ENCODE measurements around the gene CORO2A. TPM values are rescaled to one million over a fixed set of nuclear protein-coding genes. Genes with fewer than 3 reads are reported as not detected.

Gene CORO2A
- total RNA-seq, 1 experiment from 2014 or later, result 19.8 TPM

DNA sequence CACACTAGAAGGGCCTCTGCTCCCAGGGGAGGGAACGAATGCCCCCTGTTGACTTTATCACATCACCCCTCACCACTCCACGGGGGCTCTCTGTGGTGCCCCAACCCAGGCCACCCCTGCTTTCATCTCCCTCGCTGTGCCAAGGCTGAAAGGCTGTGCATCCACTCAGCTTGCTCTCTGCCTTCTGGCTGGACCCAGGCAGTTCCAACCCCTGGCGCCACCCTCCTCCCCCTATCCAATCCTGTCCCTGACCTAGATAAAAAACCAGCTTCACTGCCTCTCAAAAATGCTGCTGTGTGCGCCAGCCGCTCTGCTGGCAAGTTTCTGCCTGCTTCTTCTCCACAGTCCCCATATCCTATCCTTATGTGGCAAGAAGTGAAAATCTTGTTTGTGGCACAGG lies 22.4 kb upstream of the CORO2A start:
- H3K79me2 ChIP-seq (ENCODE audit: low read depth), result peaks cover 7% of the 10 kb centered on the region; the same call in 1 of the 2 replicates
- no peak overlapping the region for H2AFZ ChIP-seq
- H3K9me2 ChIP-seq (ENCODE audit: insufficient read depth), result no peaks in the 10 kb centered on the region
- no TSS peak for BruUV-seq (replicated peaks)
- intact Hi-C loops (cut with micrococcal nuclease; ENCODE audit: unreplicated experiment), result no loop called here
- ChIA-PET CTCF (no interaction called here), POLR2A (ENCODE audit: unreplicated experiment) (interaction anchor here (0.7 kb wide), 1 partner anchor 435 kb away, joined by 4 read pairs; no protein-coding TSS in a partner anchor)
- H3K9me3 ChIP-seq (ENCODE audit: insufficient read depth, low read depth), result no peaks in the 10 kb centered on the region
- no peak for DNase-seq
- TF ChIP-seq CTCF (conservative IDR thresholded peaks at IDR 0.05) (no peak), EZH2 (IDR thresholded peaks at IDR 0.05; ENCODE audit: low read depth) (no peak)
- H3F3A ChIP-seq (ENCODE audit: insufficient read depth, low read depth), result peaks cover 30% of the 10 kb centered on the region
- H3K4me2 ChIP-seq, result no peak overlapping the region
- H4K20me1 ChIP-seq (ENCODE audit: insufficient read depth), result no peaks in the 10 kb centered on the region
- peaks cover 24% of the 10 kb centered on the region; the same call in 1 of the 2 replicates for H3K36me3 ChIP-seq (ENCODE audit: low read depth)
- H3K27me3 ChIP-seq (ENCODE audit: insufficient read depth, low read depth), result no peaks in the 10 kb centered on the region
- H3K4me1 ChIP-seq (replicated peaks; ENCODE audit: insufficient read depth), result peaks cover 30% of the 10 kb centered on the region
- no peak overlapping the region for H3K4me3 ChIP-seq
- H3K27ac ChIP-seq, result no peak overlapping the region

DNA sequence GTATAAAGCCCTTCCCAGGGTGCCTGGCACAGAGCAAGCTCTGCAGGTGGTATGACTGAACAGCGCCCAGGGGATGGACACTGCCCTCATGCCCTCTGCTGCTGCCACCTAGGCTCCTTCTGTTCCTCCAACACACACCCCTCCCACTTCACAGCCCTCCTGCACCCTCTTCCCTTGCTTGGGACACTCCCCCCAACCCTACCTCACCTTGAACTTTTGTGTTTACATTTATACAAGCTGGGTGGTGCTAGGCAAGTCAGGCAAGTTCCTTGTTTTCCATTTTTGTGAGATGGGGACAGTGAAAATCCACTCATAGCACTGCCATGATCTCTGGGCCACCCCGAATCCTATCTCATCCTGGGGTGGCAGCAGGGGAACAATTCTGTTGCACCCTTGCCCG lies 18.8 kb upstream of the CORO2A start:
- no peak for TF ChIP-seq EZH2 (IDR thresholded peaks at IDR 0.05; ENCODE audit: low read depth)
- TF ChIP-seq CTCF (conservative IDR thresholded peaks at IDR 0.05), result no peak
- H3K4me3 ChIP-seq, result no peak overlapping the region
- no peaks in the 10 kb centered on the region for H3K9me2 ChIP-seq (ENCODE audit: insufficient read depth)
- peaks cover 20% of the 10 kb centered on the region; the same call in 1 of the 2 replicates for H3F3A ChIP-seq (ENCODE audit: insufficient read depth, low read depth)
- H3K4me1 ChIP-seq (replicated peaks; ENCODE audit: insufficient read depth), result no peaks in the 10 kb centered on the region
- no TSS peak for BruUV-seq (replicated peaks)
- intact Hi-C loops (cut with micrococcal nuclease; ENCODE audit: unreplicated experiment), result no loop called here
- no peaks in the 10 kb centered on the region for H3K79me2 ChIP-seq (ENCODE audit: low read depth)
- ChIA-PET POLR2A (ENCODE audit: unreplicated experiment) (no interaction called here), CTCF (interaction anchor here (1.0 kb wide), 1 partner anchor 48 kb away, joined by 8 read pairs; no protein-coding TSS in a partner anchor)
- no peak overlapping the region for H2AFZ ChIP-seq
- H3K27ac ChIP-seq, result no peak overlapping the region
- DNase-seq, result no peak
- H4K20me1 ChIP-seq (ENCODE audit: insufficient read depth), result no peaks in the 10 kb centered on the region
- H3K27me3 ChIP-seq (ENCODE audit: insufficient read depth, low read depth), result no peaks in the 10 kb centered on the region
- H3K9me3 ChIP-seq (ENCODE audit: insufficient read depth, low read depth), result no peaks in the 10 kb centered on the region
- H3K36me3 ChIP-seq (ENCODE audit: low read depth), result peaks cover 10% of the 10 kb centered on the region; the same call in 1 of the 2 replicates
- H3K4me2 ChIP-seq, result no peak overlapping the region

DNA sequence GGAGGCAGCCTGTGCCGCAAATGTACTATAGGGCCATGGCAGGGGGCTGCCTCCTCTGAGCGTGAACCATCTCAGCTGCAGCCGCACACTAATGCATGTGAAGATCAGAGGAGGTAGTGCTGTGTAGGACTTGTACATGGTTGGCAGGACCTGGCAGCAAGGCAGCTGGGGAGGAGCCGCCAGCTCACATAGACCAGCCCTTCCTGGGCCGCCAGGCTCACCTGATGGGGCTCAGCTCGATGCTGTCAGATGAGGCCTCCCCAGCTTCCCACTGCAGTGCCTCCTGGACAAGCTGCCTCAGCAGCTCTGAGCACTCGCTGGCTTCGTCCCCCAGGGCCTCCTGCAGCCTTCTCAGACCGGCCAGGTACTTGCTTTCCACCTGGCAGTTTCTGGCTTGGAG lies 18.0 kb upstream of the CORO2A start:
- intact Hi-C loops (cut with micrococcal nuclease; ENCODE audit: unreplicated experiment), result no loop called here
- CTCF ChIA-PET, result no interaction called here
- Histone ChIP-seq H3K4me2 (no peak overlapping the region), H3K9me3 (ENCODE audit: insufficient read depth, low read depth) (no peaks in the 10 kb centered on the region), H3K4me3 (no peak overlapping the region), H3K27ac (no peak overlapping the region), H3K79me2 (ENCODE audit: low read depth) (no peaks in the 10 kb centered on the region), H3K4me1 (replicated peaks; ENCODE audit: insufficient read depth) (no peaks in the 10 kb centered on the region; the same call in 1 of the 2 replicates), H3K36me3 (ENCODE audit: low read depth) (peaks cover 10% of the 10 kb centered on the region; the same call in 1 of the 2 replicates), H3F3A (ENCODE audit: insufficient read depth, low read depth) (peaks cover 21% of the 10 kb centered on the region; the same call in 1 of the 2 replicates), H2AFZ (no peak overlapping the region), H3K27me3 (ENCODE audit: insufficient read depth, low read depth) (no peaks in the 10 kb centered on the region), H3K9me2 (ENCODE audit: insufficient read depth) (no peaks in the 10 kb centered on the region), H4K20me1 (ENCODE audit: insufficient read depth) (no peaks in the 10 kb centered on the region)
- TF ChIP-seq CTCF (conservative IDR thresholded peaks at IDR 0.05) (no peak), EZH2 (IDR thresholded peaks at IDR 0.05; ENCODE audit: low read depth) (no peak)
- no peak for DNase-seq
- BruUV-seq (replicated peaks), result no TSS peak
- POLR2A ChIA-PET (ENCODE audit: unreplicated experiment), result interaction anchor here (0.6 to 0.8 kb wide), 2 partner anchors 72 to 154 kb away, joined by 3 to 21 read pairs; partner anchors contain the start of gene NANS
